ENCODE measurements around the gene LHPP. TPM values are rescaled to one million over a fixed set of nuclear protein-coding genes. Genes with fewer than 3 reads are reported as not detected.

The LHPP gene
- total RNA-seq, 2 experiments from 2014 or later, result 17.6 to 20.7 TPM

- Mint-ChIP-seq H3K4me1 (peaks cover 94% of the 10 kb centered on the region), H3K4me3 (peak overlapping the region; percentile 31), H3K27ac (peak overlapping the region; percentile 72), H3K27me3 (no peaks in the 10 kb centered on the region), H3K36me3 (ENCODE audit: low read depth) (peaks cover 48% of the 10 kb centered on the region), H3K9me3 (no peaks in the 10 kb centered on the region)
- DNase-seq, result peak; percentile 81
- ChIA-PET POLR2A (interaction anchor here (0.7 to 6.5 kb wide), 8 partner anchors 8 to 90 kb away, joined by 3 to 89 read pairs (median 22); no protein-coding TSS in a partner anchor), CTCF (interaction anchor here (1.9 to 6.8 kb wide), 4 partner anchors 8 to 90 kb away, joined by 4 to 74 read pairs (median 50); no protein-coding TSS in a partner anchor)
Measured at GRCh38 chr10:124650820-124651401, 189.3 kb downstream of the LHPP start.

GRCh38 chr10:124651402-124651891 lies 189.8 kb downstream of the LHPP start:
- Mint-ChIP-seq H3K9me3 (no peaks in the 10 kb centered on the region), H3K27ac (peak overlapping the region; percentile 72)
- CTCF ChIA-PET, result interaction anchor here (1.9 to 6.8 kb wide), 4 partner anchors 8 to 90 kb away, joined by 4 to 74 read pairs (median 50); no protein-coding TSS in a partner anchor

GRCh38 chr10:124652200-124652599 lies 190.6 kb downstream of the LHPP start:
- H3K9me3 Mint-ChIP-seq, result no peaks in the 10 kb centered on the region
- ChIA-PET CTCF (interaction anchor here (5.4 kb wide), 1 partner anchor 7 kb away, joined by 44 read pairs; no protein-coding TSS in a partner anchor), POLR2A (interaction anchor here (0.7 to 6.0 kb wide), 4 partner anchors 22 to 89 kb away, joined by 3 to 39 read pairs (median 6); no protein-coding TSS in a partner anchor)
- H3K27me3 Mint-ChIP-seq, result no peaks in the 10 kb centered on the region
- peak overlapping the region; percentile 48 for H3K27ac Mint-ChIP-seq
- H3K36me3 Mint-ChIP-seq (ENCODE audit: low read depth), result peaks cover 42% of the 10 kb centered on the region
- no peak overlapping the region for H3K4me3 Mint-ChIP-seq
- DNase-seq, result no peak
- peaks cover 88% of the 10 kb centered on the region for H3K4me1 Mint-ChIP-seq

More at GRCh38 chr10:124651402-124651891, 189.8 kb downstream of the LHPP start:
- Mint-ChIP-seq H3K4me3 (no peak overlapping the region), H3K27me3 (no peaks in the 10 kb centered on the region), H3K4me1 (peaks cover 91% of the 10 kb centered on the region), H3K36me3 (ENCODE audit: low read depth) (peaks cover 46% of the 10 kb centered on the region)
- POLR2A ChIA-PET, result interaction anchor here (0.7 to 6.5 kb wide), 7 partner anchors 8 to 90 kb away, joined by 3 to 89 read pairs (median 39); no protein-coding TSS in a partner anchor
- no peak for DNase-seq

GRCh38 chr10:124652701-124653100 lies 191.1 kb downstream of the LHPP start:
- no peaks in the 10 kb centered on the region for H3K9me3 Mint-ChIP-seq
- H3K27ac Mint-ChIP-seq, result no peak overlapping the region
- no peak for DNase-seq
- peaks cover 41% of the 10 kb centered on the region for H3K36me3 Mint-ChIP-seq (ENCODE audit: low read depth)
- POLR2A ChIA-PET, result interaction anchor here (0.6 to 6.0 kb wide), 11 partner anchors 8 to 234 kb away, joined by 3 to 39 read pairs (median 4); partner anchors contain the start of gene OAT
- H3K4me1 Mint-ChIP-seq, result peaks cover 88% of the 10 kb centered on the region
- no peaks in the 10 kb centered on the region for H3K27me3 Mint-ChIP-seq
- CTCF ChIA-PET, result no interaction called here
- no peak overlapping the region for H3K4me3 Mint-ChIP-seq

DNA sequence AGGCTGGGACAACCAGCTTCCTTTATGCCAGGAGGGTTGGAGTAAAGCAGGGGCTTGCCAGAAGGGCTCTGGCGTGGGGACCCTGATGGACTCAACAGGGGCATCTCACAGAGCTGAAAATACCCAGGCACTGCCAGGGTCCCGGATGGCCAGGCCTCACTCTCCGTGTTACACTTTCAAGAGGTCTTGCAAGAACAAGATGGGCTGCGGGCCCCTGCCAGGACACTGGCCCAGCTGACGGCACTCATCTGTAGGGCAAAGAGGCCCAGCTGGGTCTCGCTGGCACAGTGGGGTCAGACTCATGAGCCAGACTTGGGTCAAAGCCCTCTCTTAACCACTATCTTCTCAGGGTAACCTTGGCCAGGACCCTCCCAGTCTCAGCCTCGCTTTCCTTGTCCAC lies 191.7 kb downstream of the LHPP start:
- ChIA-PET POLR2A (interaction anchor here (0.6 to 1.6 kb wide), 9 partner anchors 9 to 234 kb away, joined by 3 to 8 read pairs (median 4); partner anchors contain the start of gene OAT), CTCF (no interaction called here)
- H3K36me3 Mint-ChIP-seq (ENCODE audit: low read depth), result peaks cover 42% of the 10 kb centered on the region
- H3K4me3 Mint-ChIP-seq, result no peak overlapping the region
- no peaks in the 10 kb centered on the region for H3K27me3 Mint-ChIP-seq
- H3K4me1 Mint-ChIP-seq, result peaks cover 88% of the 10 kb centered on the region
- H3K9me3 Mint-ChIP-seq, result no peaks in the 10 kb centered on the region
- peak overlapping the region; percentile 16 for H3K27ac Mint-ChIP-seq
- no peak for DNase-seq

DNA sequence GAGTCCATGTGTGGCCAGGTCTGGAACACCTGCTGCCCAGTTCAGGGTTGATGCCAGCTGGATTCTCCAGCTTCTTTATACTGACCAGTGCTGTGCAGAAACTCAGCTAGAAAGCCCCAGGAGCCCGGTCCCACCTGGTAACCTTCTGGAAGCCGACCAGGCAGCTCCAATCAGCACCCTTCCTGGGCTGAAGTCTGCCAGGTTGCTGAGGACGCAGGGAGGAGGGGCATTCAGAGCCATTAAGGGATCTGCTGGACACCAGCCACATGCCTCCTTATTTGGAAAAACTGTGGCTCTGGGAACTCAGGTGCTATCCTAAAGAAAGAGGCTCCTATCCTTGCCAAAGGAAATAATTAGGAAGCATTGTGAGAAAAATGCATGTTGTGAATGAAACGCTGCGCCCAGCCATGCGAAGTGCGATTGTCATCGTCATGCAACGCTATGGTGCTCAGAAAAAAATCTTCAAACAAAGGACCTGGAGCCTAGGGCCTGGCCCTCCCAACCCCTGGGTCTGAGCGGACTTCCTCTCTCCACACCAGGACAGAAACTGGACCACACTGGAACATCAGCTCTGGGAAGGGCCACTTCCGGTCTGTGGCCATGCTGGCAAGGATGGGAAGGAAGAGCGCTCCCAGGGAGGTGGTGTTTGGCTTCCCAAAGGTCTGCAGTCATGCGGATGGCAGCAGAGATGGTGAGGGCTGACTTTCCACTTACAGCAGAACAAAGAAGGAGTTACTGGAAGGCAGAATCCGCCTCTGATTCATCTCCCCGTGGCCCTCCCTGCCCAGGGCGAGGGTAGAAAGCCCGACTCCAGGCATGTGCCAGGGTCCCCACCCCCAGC lies 192.4 kb downstream of the LHPP start:
- CTCF ChIA-PET, result interaction anchor here (1.8 kb wide), 1 partner anchor 65 kb away, joined by 4 read pairs; no protein-coding TSS in a partner anchor
- H3K27me3 Mint-ChIP-seq, result no peaks in the 10 kb centered on the region
- no peak overlapping the region for H3K4me3 Mint-ChIP-seq
- POLR2A ChIA-PET, result interaction anchor here (1.0 to 1.8 kb wide), 5 partner anchors 10 to 65 kb away, joined by 3 to 8 read pairs (median 5); no protein-coding TSS in a partner anchor
- peaks cover 88% of the 10 kb centered on the region for H3K4me1 Mint-ChIP-seq
- DNase-seq, result no peak
- peak overlapping the region; percentile 23 for H3K27ac Mint-ChIP-seq
- peaks cover 43% of the 10 kb centered on the region for H3K36me3 Mint-ChIP-seq (ENCODE audit: low read depth)
- H3K9me3 Mint-ChIP-seq, result no peaks in the 10 kb centered on the region

GRCh38 chr10:124654686-124655085 lies 193.1 kb downstream of the LHPP start:
- POLR2A ChIA-PET, result interaction anchor here (1.8 kb wide), 1 partner anchor 34 kb away, joined by 8 read pairs; no protein-coding TSS in a partner anchor
- no peaks in the 10 kb centered on the region for H3K9me3 Mint-ChIP-seq
- H3K4me3 Mint-ChIP-seq, result no peak overlapping the region
- H3K4me1 Mint-ChIP-seq, result peaks cover 88% of the 10 kb centered on the region
- no peak for DNase-seq
- H3K27ac Mint-ChIP-seq, result peak overlapping the region; percentile 23
- peaks cover 40% of the 10 kb centered on the region for H3K36me3 Mint-ChIP-seq (ENCODE audit: low read depth)
- H3K27me3 Mint-ChIP-seq, result no peaks in the 10 kb centered on the region
- CTCF ChIA-PET, result interaction anchor here (1.8 kb wide), 1 partner anchor 64 kb away, joined by 4 read pairs; no protein-coding TSS in a partner anchor

DNA sequence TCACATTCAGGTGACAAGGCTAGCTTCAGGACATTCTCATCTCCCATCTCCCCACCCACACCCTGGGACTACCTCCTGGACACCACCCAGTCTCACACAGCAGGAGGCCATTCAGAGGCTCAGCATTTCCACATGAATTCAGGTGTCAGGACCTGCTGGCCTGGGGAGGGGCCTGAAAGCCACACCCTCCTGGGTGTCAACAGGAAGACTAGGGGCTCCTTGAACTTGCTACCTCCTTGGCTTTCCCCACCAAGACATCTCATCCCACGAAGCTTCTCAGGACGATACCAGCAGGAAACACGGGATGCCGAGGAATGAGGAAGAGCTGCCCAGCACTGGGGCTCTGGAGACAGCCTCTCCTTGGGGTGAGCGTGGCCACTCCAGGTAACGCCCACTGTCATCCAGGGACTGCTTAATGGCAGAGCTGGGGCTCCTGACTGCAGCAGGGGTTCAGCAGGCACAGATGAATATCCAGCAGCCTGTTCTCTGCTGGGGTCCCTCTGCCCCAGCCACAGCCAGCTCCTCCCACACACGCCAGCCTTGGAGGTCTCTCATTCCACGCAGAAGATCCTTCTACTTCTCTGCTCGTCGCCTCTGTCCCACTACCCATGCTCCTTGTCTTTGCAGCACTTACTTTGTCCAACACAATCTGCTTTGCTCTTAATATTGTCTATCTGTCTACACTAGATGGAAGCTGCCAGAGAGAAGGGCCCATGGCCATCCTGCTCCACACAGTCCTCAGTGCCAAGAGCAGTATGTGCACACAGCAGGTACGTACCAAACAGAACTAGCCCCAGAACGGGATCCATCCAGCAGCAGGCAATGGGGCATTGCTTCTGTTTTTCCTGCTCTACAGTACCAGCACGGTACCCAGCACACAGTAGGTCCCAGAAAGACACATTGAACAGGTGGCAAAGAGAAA lies 193.8 kb downstream of the LHPP start:
- peaks cover 39% of the 10 kb centered on the region for H3K36me3 Mint-ChIP-seq (ENCODE audit: low read depth)
- no peak for DNase-seq
- no peaks in the 10 kb centered on the region for H3K9me3 Mint-ChIP-seq
- ChIA-PET POLR2A (interaction anchor here (1.8 kb wide), 1 partner anchor 33 kb away, joined by 8 read pairs; no protein-coding TSS in a partner anchor), CTCF (interaction anchor here (1.8 kb wide), 1 partner anchor 64 kb away, joined by 4 read pairs; no protein-coding TSS in a partner anchor)
- no peaks in the 10 kb centered on the region for H3K27me3 Mint-ChIP-seq
- H3K4me3 Mint-ChIP-seq, result no peak overlapping the region
- peaks cover 88% of the 10 kb centered on the region for H3K4me1 Mint-ChIP-seq
- H3K27ac Mint-ChIP-seq, result peak overlapping the region; percentile 24

- Mint-ChIP-seq H3K27ac (peak overlapping the region; percentile 7), H3K4me1 (peaks cover 87% of the 10 kb centered on the region), H3K4me3 (no peak overlapping the region), H3K9me3 (no peaks in the 10 kb centered on the region), H3K27me3 (no peaks in the 10 kb centered on the region), H3K36me3 (ENCODE audit: low read depth) (peaks cover 36% of the 10 kb centered on the region)
- DNase-seq, result no peak
- POLR2A ChIA-PET, result interaction anchor here (1.8 kb wide), 1 partner anchor 33 kb away, joined by 8 read pairs; no protein-coding TSS in a partner anchor
- CTCF ChIA-PET, result interaction anchor here (1.8 kb wide), 1 partner anchor 63 kb away, joined by 4 read pairs; no protein-coding TSS in a partner anchor
Measured at GRCh38 chr10:124656113-124656490, 194.5 kb downstream of the LHPP start.

GRCh38 chr10:124656541-124656940 lies 194.9 kb downstream of the LHPP start:
- CTCF ChIA-PET, result interaction anchor here (1.3 to 5.2 kb wide), 6 partner anchors 7 to 85 kb away, joined by 4 to 44 read pairs (median 18); no protein-coding TSS in a partner anchor
- no peaks in the 10 kb centered on the region for H3K9me3 Mint-ChIP-seq
- no peaks in the 10 kb centered on the region for H3K27me3 Mint-ChIP-seq
- H3K27ac Mint-ChIP-seq, result peak overlapping the region; percentile 7
- H3K4me3 Mint-ChIP-seq, result no peak overlapping the region
- no peak for DNase-seq
- POLR2A ChIA-PET, result interaction anchor here (1.2 to 4.9 kb wide), 3 partner anchors 8 to 66 kb away, joined by 3 to 53 read pairs (median 6); no protein-coding TSS in a partner anchor
- H3K4me1 Mint-ChIP-seq, result peaks cover 85% of the 10 kb centered on the region
- H3K36me3 Mint-ChIP-seq (ENCODE audit: low read depth), result peaks cover 36% of the 10 kb centered on the region

GRCh38 chr10:124657806-124658205 lies 196.2 kb downstream of the LHPP start:
- CTCF ChIA-PET, result interaction anchor here (1.0 to 5.2 kb wide), 8 partner anchors 8 to 83 kb away, joined by 4 to 44 read pairs (median 10); no protein-coding TSS in a partner anchor
- Mint-ChIP-seq H3K27me3 (no peaks in the 10 kb centered on the region), H3K36me3 (ENCODE audit: low read depth) (peaks cover 34% of the 10 kb centered on the region), H3K9me3 (no peaks in the 10 kb centered on the region), H3K4me3 (peak overlapping the region; percentile 39), H3K27ac (peak overlapping the region; percentile 79), H3K4me1 (peaks cover 75% of the 10 kb centered on the region)
- POLR2A ChIA-PET, result interaction anchor here (0.8 to 4.9 kb wide), 7 partner anchors 9 to 67 kb away, joined by 3 to 53 read pairs (median 4); no protein-coding TSS in a partner anchor
- peak; percentile 62 for DNase-seq
